ENCODE measurements around the gene C5.
"Not testable (repeated sequence)": the region's sequence is repeated elsewhere in the genome, so short reads cannot be mapped to it uniquely, and the experiment has no call there.

C5 gene

DNA sequence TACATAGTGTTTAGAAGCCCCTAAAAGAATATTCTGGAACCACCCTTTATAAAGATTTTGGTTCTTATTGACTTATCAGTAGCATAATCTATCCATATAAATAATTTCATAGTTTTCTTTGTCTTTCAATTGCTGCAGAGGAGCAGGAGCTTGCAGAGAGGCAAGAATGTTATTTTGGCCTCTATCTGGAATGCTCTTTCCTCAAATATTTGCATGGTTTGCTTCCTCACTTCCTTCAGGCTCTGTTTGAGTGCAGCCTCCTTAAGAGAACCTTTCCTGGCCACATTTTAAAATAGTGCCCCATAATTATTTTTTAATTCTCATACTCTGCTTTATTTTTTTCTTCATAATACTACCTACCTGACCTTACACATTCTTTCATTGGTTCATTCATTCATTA, 1.5 kb downstream of the C5 start:
- no peak for DNase-seq (ENCODE audit: low read depth in 2 of 2)

DNA sequence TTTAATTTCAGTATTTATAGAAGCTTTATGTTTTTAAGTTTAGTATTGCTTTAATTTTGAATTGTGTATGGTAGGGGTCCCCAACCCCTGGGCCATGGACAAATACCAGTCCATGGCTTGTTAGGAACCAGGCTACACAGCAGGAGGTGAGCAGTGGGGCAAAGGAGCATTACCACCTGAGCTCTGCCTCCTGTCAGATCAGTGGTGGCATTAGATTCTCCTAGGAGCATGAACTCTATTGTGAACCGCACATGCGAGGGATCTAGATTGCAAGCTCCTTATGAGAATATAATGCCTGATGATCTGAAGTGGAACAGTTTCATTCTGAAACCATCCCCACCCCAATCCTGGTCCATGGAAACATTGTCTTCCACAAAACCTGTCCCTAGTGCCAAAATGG, 1.9 kb downstream of the C5 start:
- no peak for DNase-seq (ENCODE audit: low read depth in 2 of 2)

DNA sequence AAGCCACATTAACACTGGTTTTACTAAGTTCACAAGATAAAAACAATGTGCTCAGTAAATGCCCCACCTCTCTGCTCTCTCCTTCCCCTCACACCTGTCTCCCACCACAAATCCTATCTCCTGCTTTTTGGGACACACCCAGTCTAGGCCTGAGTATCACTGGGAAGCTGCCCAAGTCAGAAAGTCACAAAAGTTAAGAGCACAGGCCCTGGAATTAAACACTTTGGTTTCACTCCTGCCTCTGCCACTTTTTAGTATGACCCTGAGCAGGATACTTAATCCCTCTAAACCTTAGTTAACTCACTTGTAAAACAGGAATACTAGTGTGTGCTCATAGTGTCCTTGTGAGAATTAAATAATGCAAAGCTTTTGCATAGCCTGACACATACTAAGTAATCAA, 11.3 kb downstream of the C5 start:
- DNase-seq (ENCODE audit: low read depth in 2 of 2) = no peak

DNA sequence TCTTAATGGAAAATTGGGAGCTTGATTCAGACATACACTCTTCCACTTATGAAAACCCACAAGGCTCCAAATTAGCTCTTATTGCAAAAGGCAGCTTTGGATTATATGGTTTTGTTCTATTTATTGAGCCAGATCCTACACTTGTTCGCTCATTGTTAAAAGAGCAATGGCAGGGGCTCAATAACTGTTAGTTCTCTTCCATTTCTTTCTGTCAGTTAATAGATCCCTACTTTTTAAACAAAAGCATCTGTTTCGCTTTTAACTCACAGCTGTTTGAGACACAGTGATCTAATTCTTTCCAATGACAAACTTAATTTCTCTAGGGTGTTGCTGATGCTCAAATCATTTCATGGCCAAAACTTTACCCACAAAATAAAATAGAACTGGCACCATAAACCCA, 11.7 kb downstream of the C5 start:
- DNase-seq (ENCODE audit: low read depth in 2 of 2) = no peak

DNA sequence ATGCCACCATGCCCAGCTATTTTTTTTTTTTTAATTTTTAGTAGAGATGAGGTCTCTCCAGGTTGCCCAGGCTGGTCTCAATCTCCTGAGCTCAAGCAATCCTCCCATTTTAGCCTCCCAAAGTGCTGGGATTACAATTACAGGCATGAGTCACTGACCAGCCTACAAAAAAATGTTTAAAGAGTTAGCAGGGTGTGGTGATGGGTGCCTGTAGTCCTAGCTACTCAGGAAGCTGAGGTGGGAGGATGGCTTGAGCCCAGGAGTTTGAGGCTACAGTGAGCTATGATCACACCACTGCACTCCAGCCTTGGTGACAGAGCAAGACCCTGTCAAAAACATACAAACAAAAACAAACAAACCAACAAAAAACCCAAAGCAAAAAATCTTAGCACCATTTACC, 14.4 kb downstream of the C5 start:
- DNase-seq (ENCODE audit: low read depth in 2 of 2) = not testable (repeated sequence)

DNA sequence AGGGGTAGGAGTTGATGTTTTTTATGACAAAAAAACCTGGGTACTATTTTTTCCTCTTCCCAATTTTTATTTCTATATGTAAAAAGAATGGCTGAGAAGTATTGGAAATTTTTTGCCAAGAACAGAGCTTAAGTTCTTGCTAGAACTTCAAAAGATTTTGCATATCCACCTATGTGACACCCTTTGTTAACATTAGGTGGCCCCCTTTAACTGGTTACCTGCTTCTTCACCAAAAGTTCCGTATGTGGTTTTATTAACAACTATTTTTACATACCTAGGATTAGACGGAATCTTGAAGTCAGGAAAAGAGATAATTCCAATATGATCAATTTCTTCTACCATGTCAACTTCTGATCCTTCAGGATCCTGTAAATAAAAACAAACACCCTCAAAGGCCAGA, 15.5 kb downstream of the C5 start:
- DNase-seq (ENCODE audit: low read depth in 2 of 2) = no peak

DNA sequence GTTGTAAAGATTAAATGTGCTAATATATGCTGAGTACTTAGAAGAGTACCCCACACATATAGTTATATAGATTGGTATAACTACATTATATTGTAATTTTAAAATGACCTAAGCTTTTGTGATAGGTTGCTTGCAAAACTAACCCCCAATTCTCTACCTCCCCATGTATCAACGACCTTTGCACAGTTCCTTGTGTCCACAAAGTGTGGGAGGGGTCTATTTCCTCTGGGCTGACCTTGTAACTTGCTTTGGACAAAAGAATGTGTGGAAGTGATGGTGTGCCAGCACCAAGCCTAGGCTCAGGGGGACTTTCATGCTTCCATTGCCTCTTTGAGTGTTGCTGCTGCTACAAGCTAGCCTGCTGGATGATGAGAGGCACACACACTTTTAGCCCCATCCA, 20.6 kb downstream of the C5 start:
- no peak for DNase-seq (ENCODE audit: low read depth in 2 of 2)

DNA sequence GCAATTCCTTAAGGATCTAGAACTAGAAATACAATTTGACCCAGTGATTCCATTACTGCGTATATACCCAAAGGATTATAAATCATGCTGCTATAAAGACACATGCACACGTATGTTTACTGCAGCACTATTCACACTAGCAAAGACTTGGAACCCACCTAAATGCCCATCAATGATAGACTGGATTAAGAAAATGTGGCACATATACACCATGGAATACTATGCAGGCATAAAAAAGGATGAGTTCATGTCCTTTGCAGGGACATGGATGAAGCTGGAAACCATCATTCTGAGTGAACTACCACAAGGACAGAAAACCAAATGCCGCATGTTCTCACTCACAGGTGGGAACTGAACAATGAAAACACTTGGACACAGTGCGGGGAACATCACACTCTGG, 21.8 kb downstream of the C5 start:
- DNase-seq (ENCODE audit: low read depth in 2 of 2) = not testable (repeated sequence)

DNA sequence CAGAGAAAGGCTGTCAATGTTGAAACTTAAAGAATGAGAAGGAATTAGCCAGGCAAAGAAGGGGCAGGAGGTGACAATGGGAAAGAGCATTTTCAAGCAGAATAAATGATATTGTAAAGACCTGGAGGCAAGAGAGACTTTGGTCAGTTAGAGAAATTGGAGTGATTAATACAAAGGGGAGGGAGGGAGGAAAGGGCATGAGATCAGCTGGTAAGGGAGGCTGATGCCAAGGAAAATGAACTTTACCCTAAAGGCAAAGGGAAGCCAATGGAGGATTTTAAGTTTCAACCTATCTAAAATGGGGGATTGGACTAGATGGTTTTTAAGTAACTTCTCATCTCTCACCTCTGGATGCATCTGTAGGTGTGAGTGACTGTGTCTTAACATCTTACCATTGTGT, 23.3 kb downstream of the C5 start:
- DNase-seq (ENCODE audit: low read depth in 2 of 2) = no peak

DNA sequence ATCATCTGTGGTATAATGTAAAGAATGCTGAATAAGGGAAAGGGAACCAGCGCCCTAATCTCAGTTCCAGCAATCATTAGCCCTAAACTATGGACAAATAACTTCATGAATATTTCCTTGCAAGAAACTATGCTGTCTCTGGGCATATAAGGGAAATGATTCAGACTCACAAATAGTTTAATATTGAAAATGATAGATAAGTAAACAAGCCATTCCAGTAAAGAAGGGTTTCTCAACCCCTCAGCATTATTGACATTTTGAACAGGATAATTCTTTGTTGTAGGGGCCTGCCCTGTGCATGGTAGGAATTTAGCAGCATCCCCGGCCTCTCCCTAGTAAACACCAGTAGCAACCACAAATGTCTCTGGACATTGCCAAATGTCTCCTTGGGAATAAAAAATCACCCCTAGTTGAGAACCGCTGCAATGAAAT, 23.8 kb downstream of the C5 start:
- no peak for DNase-seq (ENCODE audit: low read depth in 2 of 2)

DNA sequence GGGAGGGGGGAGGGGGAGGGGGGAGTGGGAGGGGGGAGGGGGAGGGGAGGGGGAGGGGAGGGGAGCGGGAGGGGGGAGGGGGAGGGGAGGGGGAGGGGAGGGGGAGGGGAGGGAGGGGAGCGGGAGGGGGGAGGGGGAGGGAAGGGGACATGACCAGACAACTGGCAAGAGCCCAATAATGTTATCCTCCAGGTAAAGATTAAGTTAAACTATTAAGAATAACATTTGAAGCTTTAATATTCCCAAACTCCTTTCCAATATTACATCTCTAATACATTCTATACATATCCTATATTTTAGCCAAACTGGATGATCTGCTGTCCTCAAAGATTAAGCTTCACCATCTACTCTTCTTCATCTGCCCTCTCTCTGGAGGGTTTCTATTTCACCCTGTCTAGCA, 25.8 kb downstream of the C5 start:
- no peak for DNase-seq (ENCODE audit: low read depth in 2 of 2)

DNA sequence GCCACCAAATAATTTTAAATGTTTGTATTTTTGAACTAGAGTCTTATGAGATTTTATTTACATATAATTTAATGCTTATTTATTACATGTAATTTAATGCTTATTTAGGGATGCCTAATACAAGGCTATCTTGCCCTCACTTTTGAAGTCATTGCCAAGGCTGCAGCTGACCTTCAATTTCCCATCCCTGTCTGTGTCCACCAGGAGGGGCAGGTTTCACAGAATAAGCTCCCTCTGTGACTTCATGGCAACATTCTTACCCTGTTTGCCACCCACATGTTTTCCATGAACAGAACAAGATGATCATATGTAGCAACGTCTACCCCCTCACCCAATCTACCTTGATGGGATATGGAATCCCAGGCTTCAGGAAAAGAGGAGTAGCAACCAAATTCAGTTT, 27.0 kb downstream of the C5 start:
- no peak for DNase-seq (ENCODE audit: low read depth in 2 of 2)

DNA sequence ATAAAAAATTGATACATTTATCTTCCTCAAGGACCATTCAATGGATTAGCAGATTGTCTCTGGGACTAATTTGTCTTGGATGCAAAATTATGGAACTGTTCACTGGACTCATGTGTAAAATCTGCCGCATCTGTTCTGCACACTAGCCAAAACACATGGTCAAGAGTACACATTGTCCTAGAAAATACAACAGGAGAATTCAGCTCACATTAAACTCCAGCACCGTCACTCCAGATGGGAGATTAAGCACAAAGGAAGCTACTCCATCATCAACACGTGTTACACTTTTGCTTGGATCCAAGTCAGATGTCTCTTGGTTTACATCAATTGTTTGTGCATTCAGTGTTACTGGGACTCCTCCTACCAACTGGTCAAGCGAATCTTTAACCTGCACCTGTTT, 28.8 kb downstream of the C5 start:
- no peak for DNase-seq (ENCODE audit: low read depth in 2 of 2)

DNA sequence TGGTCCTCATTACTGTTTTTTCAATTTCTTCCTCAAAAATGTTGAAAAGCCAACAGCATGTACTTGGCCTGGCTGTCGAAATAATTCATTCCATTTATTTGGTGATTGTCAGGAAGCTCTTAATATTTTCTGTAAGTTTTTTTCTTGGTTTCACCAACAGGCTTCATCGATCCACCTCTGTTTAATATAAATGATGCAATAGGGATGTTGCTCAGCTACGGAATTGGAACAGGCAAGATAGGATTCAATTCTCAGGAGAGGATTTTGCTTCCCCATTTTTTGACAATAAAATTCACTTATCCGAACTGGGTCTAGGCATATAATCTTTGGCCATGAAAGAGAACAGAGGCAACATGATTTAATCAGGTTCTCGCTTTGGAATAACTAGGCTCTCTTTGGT, 30.8 kb downstream of the C5 start:
- no peak for DNase-seq (ENCODE audit: low read depth in 2 of 2)

DNA sequence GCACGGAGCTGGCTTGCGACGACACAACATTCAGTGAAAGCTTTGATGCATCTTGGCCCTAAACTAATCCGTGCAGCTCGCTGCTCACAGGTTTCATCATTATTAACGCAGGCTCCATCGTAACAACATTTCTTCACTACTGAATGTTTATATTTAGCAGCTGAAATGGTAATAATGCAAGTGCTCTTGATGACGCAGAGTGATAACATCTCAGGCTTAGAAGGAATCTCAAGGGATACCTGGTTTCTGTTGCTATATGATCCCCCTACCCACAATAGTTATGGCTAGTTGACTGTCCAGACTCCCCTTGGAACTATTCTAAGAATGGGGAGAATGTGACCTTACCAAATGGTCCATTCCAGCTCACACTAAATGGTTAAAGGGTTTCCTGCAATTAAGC, 36.2 kb downstream of the C5 start:
- DNase-seq (ENCODE audit: low read depth in 2 of 2) = no peak

DNA sequence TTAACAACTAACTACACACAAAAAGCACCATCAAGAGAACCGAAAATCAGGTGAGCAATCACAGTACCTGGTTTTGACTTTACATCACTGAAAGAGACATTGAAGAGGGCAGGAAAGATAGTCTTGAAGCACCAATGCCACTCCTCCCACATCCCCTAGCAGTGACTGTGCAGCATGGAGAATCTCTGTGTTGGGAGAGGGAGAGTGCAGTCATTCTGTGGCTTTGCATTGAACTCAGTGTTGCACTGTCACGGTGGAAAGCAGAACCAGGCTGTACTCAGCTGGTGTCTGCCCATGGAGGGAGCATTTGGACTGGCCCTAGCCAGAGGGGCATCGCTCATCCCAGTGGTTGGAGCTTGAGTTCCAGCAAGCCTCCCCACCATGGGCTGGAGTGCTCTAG, 40.4 kb downstream of the C5 start:
- no peak for DNase-seq (ENCODE audit: low read depth in 2 of 2)

DNA sequence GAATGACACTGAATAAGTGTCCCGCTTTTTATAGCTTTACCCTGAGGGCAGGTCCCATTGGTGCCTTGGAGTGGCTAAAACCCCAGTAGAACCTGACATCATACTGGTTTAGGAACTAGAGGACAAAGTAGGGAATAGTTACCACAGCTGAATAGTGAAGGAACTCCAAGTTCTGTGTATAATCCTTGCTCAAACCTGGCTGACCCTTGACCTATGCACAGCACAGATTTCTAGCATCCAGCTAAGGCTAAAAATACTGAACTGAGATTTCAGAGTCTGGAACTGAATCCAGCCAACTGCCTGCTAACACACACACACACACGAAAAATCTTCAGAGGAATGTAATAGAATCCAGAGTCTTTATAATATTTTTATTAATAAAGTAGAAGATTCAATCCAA, 50.8 kb downstream of the C5 start:
- no peak for DNase-seq (ENCODE audit: low read depth in 2 of 2)

DNA sequence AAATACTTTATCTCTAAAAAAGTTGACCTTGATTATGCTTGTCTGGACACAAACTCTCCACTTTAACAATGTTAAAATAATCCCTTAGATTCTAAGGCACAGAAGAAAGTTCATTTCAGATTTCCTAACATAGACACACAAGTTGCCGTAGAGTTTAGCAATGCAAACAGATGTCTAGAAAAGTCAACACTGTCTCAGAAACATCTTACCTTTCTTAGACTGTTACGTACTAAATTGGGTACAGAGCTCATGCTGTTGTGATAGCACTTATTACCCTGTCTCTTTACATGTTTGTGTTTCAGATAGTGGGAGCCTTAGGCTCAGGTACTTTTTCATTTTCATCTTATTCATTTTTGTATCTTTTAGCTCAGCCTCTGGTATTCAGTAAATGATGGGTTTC, 52.0 kb downstream of the C5 start:
- DNase-seq (ENCODE audit: low read depth in 2 of 2) = no peak

DNA sequence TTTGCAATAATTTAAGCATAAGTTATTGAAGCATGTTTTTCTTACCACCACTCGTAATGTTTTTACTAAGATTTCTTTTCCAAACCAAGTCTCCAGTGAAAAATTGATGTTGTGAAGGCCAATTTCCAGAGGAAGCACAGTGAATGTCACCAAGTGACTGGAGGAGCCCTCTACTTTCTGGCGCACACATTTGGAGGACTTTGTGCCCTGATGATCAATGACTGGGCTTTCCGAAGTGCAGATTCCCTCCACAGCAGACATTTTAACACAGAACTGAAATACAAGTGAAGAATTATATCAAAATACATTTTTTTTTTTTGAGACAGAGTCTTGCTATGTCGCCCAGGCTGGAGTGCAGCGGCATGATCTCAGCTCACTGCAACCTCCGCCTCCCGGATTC, 52.6 kb downstream of the C5 start:
- DNase-seq (ENCODE audit: low read depth in 2 of 2) = no peak

DNA sequence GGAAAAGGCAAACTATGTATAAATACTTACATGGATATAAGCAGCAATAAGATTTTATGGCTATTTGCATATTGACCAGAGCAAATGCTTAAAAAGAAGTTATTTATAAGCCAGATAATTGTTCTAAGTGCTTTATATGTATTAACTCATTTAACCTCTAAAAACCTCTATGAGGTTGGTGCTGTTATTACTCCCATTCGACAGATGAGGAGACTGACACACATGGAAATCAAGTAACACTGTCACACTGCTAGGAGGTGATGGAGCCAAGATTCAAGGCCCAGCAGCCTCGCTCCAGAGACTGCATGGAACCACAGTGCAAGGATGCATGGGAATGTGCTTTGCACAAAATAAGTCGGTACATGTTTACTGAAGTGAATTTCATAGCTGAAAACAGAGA, 53.7 kb downstream of the C5 start:
- no peak for DNase-seq (ENCODE audit: low read depth in 2 of 2)

DNA sequence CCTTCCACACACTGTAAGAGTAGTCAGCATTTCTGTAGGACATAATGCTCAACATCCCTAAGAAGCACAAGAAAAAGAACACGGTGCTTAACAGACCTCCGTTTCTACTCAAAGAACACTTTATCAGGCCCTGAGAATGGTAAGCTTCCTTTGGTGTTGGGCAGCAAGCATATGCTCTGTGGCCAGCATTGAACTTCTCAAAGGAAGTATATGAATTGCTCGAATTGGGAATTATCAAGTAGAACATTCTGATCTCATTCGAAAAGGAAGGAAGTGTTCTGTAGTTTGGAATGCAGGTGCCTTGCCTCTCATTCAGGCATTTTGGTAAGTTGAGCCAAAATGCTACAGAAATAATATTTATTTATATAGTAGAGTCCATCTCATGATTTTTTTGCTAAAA, 61.0 kb downstream of the C5 start:
- DNase-seq (ENCODE audit: low read depth in 2 of 2) = no peak

DNA sequence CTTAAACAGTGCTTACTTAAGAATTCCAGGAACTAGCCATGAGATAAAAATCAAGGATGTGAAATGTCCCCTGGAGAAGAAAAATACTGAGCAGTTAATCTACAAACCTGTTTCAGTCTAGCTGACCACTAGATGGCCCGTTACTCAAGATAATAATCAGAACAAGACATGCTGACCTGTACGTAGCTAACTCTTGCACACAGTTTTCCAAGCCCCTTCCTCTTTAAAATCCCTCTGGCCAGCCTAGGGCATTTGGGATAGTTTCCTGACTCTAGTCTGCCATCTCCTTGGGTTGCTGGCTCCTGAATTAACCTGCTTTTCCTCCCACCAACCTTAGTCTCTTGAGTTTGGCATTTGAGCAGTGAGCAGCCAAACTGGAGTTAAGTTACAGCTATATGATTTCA, 64.3 kb downstream of the C5 start:
- DNase-seq (ENCODE audit: low read depth in 2 of 2) = no peak

DNA sequence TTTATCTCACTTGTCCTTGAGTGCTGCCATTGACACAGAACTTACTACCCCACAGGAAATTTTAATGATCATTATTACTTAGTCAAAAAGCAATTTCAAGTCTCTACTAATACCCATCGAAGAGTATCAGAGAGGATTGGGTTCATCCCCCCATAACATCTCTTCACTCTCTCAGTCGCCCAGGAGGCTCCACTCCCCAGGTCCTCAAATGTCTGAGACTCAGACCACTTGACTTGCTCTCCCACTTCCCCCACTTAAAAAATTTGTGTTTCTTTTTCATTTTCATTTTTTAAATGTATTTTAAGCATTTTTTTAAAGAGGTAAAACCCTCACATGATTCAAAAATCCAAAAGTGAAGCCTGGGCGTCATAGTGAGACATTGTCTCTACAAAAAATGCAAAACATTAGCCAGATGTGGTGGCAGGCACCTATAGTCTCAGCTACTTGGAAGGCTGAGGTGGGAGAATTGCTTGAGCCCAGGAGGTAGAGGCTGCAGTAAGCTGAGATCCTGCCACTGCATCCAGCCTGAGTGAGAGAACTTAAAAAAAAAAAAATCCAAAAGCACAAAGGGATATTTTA, 66.7 kb downstream of the C5 start:
- no peak for DNase-seq (ENCODE audit: low read depth in 2 of 2)

DNA sequence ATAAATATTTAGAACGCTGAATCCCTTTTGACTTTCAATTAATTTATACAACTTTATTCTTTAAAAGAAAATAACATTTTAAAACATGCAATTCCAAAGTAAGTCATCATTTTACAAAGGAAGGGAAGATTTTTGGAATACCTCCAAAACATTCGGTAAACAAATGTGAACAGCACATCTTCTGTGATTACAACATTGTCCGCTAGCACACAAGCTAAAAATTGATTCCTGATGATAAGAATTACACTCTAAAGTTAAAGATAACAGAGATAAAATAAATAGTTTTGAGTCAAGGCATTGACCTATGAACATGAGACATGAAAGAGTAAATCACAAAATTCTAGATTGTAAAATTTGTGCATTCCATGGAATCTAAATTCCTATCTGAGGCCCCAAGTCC, 67.2 kb downstream of the C5 start:
- no peak for DNase-seq (ENCODE audit: low read depth in 2 of 2)

DNA sequence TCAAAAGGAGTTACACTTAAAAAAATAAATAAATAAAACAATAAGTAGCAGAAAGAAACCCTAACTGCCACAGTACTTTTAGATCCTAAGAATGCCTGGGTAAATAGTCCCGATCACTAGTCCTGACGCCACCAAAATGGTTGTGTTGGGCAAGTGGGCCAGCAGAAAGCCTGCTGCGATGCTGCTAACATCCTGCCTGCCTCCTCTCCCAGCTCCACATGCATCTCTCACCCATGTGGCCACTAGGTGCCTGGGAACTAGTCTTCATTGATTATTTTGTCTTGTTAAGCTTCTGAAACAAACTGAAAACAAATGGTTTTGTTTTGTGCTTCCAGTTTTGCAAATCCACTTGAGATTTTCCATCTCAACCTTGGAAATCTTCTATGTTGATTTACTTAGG, 69.1 kb downstream of the C5 start:
- no peak for DNase-seq (ENCODE audit: low read depth in 2 of 2)

All from stimulated activated CD4-positive, alpha-beta T cell treated with anti-CD3 and anti-CD28 coated beads, Interleukin-1b, Interleukin-23, amount 100 ng/mL, for 1 hour (primary cell).